Colonic mucosa (tissue), 4 donors: ENCODE data around the gene OR2S2. TPM values are rescaled to one million over a fixed set of nuclear protein-coding genes. Genes with fewer than 3 reads are reported as not detected.
"Not testable (repeated sequence)": the region's sequence is repeated elsewhere in the genome, so short reads cannot be mapped to it uniquely, and the experiment has no call there.

Experiments used
- DNase-seq: peaks from one replicate; pipeline ENCODE4 v3.0.0-alpha.2; 2020
- H3K27ac ChIP-seq: fragments of 200-600 bp; one replicate; pipeline ENCODE4 v1.8.0; 2021
- H3K27me3 ChIP-seq: fragments of 200-600 bp; one replicate; pipeline ENCODE4 v1.8.0; 2021
- H3K36me3 ChIP-seq: fragments of 200-600 bp; one replicate; pipeline ENCODE4 v1.8.0; 2021
- H3K4me1 ChIP-seq: fragments of 200-600 bp; one replicate; pipeline ENCODE4 v1.8.0; 2021; ENCODE audit warnings: mild to moderate bottlenecking
- H3K4me3 ChIP-seq: fragments of 200-600 bp; one replicate; pipeline ENCODE4 v1.8.0; 2021
- H3K9ac ChIP-seq, 2 donors: one replicate each; pipeline ENCODE4 v1.7.0; 2013; ENCODE audit warnings: control low read depth in 2 of 2, low read depth in 2 of 2, low read length in 2 of 2
- H3K9me3 ChIP-seq: fragments of 200-600 bp; one replicate; pipeline ENCODE4 v1.8.0; 2021
- intact Hi-C: fragments of 100-400 bp; cut with DNase I; formaldehyde crosslinking; loops from one replicate; pipeline ENCODE4 v1.14.1; 2022
- total RNA-seq, 2 donors: library from RNA; stranded (reverse); fragmentation: NEBNext Ultra II Directional in 1 of 2; extraction: Animal tissue kit (Norgen Biotek cat#: 25700) in 1 of 2; gene quantifications; one replicate each; pipeline ENCODE4 v1.2.1, GENCODE V29; 2021
- TF ChIP-seq, protein P1 (sequence below): fragments of 200-600 bp; IDR thresholded peaks from one replicate; pipeline ENCODE4 v1.8.0; 2022; ENCODE audit warnings: antibody characterized with exemption, mild to moderate bottlenecking
- donor health status: healthy.
- donor health status: DM: no; HTN: no; CAD: no.
- donor health status: DM: no; HTN: no; CAD: no.

OR2S2 gene
- total RNA-seq, 2 donors from 2014 or later = not detected

DNA sequence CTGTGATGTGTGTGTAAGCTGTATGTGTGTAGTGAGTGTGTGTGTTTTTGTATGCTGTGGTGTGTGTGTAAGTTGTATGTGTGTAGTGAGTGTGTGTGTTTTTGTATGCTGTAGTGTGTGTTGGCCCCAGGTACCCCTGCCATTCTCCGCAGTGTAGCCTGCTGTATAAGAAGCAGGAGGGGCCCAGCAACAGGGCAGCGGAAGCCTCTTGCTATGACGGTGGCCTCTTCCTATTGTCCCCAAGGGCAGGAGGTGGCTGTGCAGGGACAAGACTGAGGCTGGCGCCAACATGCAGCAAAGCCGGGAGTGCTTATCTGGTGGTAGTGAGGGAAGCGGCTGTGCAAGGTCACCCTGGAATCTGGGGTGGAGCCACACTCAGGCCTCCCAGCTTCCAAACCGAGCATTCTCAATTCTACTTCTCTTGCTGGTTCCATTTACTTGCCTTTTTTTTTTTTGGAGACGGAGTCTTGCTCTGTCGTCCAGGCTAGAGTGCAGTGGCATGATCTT is 43.6 kb downstream of the OR2S2 start:
- no peak overlapping the region for H3K4me3 ChIP-seq
- intact Hi-C loops = no loop called here
- H3K27me3 ChIP-seq = no peaks in the 10 kb centered on the region
- H3K36me3 ChIP-seq = no peaks in the 10 kb centered on the region
- H3K9ac ChIP-seq = peak overlapping the region; percentile 28 to 69
- no peaks in the 10 kb centered on the region for H3K9me3 ChIP-seq
- DNase-seq = peak; percentile 80
- TF ChIP-seq, protein P1, sequence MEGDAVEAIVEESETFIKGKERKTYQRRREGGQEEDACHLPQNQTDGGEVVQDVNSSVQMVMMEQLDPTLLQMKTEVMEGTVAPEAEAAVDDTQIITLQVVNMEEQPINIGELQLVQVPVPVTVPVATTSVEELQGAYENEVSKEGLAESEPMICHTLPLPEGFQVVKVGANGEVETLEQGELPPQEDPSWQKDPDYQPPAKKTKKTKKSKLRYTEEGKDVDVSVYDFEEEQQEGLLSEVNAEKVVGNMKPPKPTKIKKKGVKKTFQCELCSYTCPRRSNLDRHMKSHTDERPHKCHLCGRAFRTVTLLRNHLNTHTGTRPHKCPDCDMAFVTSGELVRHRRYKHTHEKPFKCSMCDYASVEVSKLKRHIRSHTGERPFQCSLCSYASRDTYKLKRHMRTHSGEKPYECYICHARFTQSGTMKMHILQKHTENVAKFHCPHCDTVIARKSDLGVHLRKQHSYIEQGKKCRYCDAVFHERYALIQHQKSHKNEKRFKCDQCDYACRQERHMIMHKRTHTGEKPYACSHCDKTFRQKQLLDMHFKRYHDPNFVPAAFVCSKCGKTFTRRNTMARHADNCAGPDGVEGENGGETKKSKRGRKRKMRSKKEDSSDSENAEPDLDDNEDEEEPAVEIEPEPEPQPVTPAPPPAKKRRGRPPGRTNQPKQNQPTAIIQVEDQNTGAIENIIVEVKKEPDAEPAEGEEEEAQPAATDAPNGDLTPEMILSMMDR = no peak
- H3K4me1 ChIP-seq = peaks cover 29% of the 10 kb centered on the region
- H3K27ac ChIP-seq = peak overlapping the region; percentile 91

DNA sequence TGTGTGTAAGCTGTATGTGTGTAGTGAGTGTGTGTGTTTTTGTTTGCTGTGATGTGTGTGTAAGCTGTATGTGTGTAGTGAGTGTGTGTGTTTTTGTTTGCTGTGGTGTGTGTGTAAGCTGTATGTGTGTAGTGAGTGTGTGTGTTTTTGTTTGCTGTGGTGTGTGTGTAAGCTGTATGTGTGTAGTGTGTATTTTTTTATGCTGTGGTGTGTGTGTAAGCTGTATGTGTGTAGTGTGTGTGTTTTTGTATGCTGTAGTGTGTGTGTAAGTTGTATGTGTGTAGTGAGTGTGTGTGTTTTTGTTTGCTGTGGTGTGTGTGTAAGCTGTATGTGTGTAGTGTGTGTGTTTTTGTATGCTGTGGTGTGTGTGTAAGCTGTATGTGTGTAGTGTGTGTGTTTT is 44.5 kb downstream of the OR2S2 start:
- intact Hi-C loops = not testable (repeated sequence)

DNA sequence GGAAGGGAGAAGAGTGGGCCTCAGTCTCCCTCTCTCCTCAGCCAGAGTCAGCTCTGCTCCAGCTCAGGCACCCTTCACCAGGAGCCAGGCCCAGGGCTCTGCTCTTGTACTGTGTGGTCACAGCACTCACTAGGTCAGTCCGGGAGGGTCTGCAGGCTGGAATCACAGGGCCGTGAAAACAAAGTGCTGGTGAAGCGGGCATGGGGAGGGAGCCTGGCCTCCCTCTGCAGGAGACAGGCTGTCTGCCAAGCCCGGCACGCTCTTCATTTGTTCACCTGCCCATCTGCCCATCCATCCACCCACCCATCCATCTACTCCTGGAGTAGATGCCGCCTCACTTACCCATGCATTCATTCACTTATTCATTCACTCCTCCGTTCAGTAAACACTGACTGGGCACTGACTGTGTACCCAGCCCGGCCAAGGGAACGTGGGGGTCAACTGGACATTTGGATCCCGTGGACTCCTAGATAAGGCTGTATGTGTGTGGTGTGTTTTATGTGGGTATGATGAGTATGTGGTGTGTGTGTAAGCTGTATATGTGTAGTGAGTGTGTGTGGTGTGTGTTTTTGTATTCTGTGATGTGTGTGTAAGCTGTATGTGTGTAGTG is 45.1 kb downstream of the OR2S2 start:
- no peak overlapping the region for H3K4me3 ChIP-seq
- intact Hi-C loops = no loop called here
- TF ChIP-seq, protein P1 = no peak
- H3K4me1 ChIP-seq = peaks cover 40% of the 10 kb centered on the region
- H3K36me3 ChIP-seq = no peaks in the 10 kb centered on the region
- no peak for DNase-seq
- no peak overlapping the region for H3K9ac ChIP-seq
- H3K9me3 ChIP-seq = no peaks in the 10 kb centered on the region
- H3K27me3 ChIP-seq = no peaks in the 10 kb centered on the region
- H3K27ac ChIP-seq = no peak overlapping the region

More for the DNA sequence above, 44.5 kb downstream of the OR2S2 start:
- H3K36me3 ChIP-seq, H3K9me3 ChIP-seq, H3K4me3 ChIP-seq, H3K27me3 ChIP-seq, H3K9ac ChIP-seq, H3K27ac ChIP-seq, DNase-seq: not testable (repeated sequence)
- H3K4me1 ChIP-seq = peaks cover 38% of the 10 kb centered on the region

DNA sequence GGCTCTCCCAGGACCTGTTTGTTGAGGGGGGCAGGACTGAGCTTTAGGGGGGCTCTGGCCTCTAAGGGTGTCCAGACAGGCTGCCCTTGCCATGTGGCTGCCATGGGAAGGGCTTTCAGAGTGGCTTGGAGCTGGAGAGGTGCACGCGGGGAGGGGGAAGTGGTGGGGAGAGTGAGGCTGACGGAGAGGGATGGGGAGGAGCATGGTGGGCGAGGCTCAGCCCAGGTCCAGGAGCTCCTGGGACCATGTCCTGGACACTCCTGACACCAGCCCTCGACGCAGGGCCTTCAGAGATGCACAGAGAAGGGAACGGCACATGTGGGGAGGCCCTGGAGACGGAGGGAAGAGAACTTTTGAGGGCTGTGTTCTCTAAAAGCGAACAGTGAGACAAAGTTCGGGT is 46.3 kb downstream of the OR2S2 start:
- DNase-seq = no peak
- Histone ChIP-seq H3K9me3 (no peaks in the 10 kb centered on the region), H3K27me3 (no peaks in the 10 kb centered on the region), H3K4me1 (peaks cover 42% of the 10 kb centered on the region), H3K36me3 (no peaks in the 10 kb centered on the region), H3K4me3 (no peak overlapping the region), H3K9ac (peak overlapping the region in 1 of 2 donors; percentile 65), H3K27ac (no peak overlapping the region)
- intact Hi-C loops = no loop called here
- TF ChIP-seq, protein P1 = no peak

DNA sequence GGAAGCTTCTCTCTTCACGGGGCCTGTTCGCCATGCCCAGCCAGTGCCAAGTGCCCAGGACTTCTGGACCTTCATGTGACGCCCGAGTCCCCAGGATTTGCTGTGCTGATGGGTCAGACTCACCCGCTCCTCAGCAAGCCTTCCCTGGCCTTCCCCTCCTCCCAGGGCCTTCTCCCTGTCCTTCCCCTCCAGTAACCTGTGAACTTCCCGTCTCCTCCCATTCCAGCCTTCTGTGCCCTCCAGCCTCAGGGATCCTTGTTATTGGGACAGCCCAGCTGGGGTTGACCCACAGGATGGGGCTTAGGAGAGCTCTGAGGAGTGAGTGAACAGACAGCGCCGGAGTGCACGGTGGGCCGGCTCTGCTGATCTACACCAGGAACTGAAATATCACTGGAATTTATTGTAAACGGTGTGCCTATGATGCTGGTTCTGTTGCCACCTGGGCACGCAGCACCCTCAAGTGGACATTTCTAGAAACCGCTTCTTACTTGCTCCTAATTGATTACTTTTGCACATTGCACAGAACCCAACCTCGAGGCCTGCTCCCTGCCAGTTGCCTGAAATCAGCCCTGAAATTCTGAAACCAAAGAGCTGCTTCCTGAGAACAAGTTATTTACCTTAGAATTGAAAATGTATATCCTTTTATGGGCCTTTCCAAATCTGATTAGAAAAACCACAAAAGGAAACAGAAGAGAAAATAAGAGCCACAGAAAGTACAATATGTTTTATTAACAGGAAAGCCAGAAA is 47.2 kb downstream of the OR2S2 start:
- peak overlapping the region; percentile 51 to 83 for H3K9ac ChIP-seq
- H3K27me3 ChIP-seq = no peaks in the 10 kb centered on the region
- peaks cover 44% of the 10 kb centered on the region for H3K4me1 ChIP-seq
- H3K4me3 ChIP-seq = no peak overlapping the region
- TF ChIP-seq, protein P1 = peak; percentile 47
- intact Hi-C loops = no loop called here
- no peaks in the 10 kb centered on the region for H3K9me3 ChIP-seq
- DNase-seq = peak; percentile 80
- H3K36me3 ChIP-seq = no peaks in the 10 kb centered on the region
- H3K27ac ChIP-seq = peak overlapping the region; percentile 94
